ENCODE measurements around the gene PAQR7. TPM values are rescaled to one million over a fixed set of nuclear protein-coding genes. Genes with fewer than 3 reads are reported as not detected.

The PAQR7 gene
- polyA plus RNA-seq, 1 experiment, result 12.6 TPM

DNA sequence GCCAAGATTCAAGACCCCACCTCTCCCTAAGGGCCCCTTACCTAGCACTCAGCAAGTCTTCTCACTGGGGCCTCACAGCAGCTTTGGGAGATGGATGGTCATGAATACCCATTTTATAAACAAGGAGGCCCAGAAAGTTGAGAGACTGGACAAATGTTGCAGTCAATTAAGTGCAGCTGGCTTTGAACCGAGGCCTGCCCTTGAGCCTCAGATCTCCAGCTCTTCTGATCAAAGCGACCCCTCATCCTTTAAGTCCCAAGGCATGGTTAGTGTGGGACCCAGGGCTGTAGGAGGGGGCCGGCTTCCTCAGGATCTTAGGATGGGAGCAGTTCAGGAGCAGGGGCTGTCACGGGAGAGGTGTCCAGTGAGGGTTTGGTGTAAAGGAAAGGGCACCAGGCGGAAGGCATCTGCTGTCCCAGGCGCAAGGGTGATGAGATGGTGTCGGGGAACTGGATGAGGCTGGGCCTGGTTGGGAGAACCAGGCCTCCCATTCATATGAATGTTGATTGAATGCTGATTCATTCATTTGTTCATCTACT is 60.9 kb downstream of the PAQR7 start:
- TF ChIP-seq CTCF (IDR thresholded peaks at IDR 0.05; ENCODE audit: insufficient read depth, low read depth, low read length), result no peak
- no peak for DNase-seq (ENCODE audit: low read depth)
- POLR2A ChIA-PET, result no interaction called here
- Histone ChIP-seq H3K4me3 (ENCODE audit: low read depth, low read length) (no peak overlapping the region), H3K27me3 (ENCODE audit: control insufficient read depth, insufficient read depth, low read length) (no peaks in the 10 kb centered on the region), H3K36me3 (ENCODE audit: control insufficient read depth, insufficient read depth, low read length) (peaks cover 40% of the 10 kb centered on the region)
- CTCF ChIA-PET, result no interaction called here

DNA sequence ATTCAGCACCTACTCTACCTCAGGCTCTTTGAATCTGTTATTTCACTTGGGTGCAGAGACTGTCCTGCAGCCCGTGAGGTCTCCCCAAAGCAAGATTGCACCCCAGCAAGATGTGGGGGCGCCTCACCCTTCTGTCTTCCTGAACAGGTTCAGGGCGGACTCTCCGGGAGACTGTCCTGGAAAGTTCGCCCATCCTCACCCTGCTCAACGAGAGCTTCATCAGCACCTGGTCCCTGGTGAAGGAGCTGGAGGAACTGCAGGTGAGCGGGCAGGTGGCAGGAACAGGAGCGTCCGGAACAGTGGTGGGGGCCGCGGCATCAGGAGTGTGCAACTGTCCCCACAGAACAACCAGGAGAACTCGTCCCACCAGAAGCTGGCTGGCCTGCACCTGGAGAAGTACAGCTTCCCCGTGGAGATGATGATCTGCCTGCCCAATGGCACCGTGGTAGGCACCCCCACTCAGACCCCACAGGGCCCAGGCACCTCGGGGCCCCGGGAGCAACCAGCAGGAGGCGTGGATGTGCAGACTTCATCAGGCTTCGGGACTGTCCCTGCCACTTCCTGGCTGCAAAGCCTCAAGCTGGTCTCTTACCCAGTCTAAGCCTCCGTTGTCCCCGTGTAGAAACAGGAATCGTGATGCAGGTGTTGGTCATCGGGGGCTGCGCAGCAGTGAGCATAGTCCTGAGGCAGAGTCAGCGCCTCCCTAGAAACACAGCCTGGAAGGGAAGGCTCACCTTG is 61.6 kb downstream of the PAQR7 start:
- H3K4me3 ChIP-seq (ENCODE audit: low read depth, low read length), result no peak overlapping the region
- CTCF ChIA-PET, result interaction anchor here (2.1 kb wide), 1 partner anchor 8 kb away, joined by 5 read pairs; no protein-coding TSS in a partner anchor
- POLR2A ChIA-PET, result no interaction called here
- no peaks in the 10 kb centered on the region for H3K27me3 ChIP-seq (ENCODE audit: control insufficient read depth, insufficient read depth, low read length)
- DNase-seq (ENCODE audit: low read depth), result no peak
- TF ChIP-seq CTCF (IDR thresholded peaks at IDR 0.05; ENCODE audit: insufficient read depth, low read depth, low read length), result no peak
- H3K36me3 ChIP-seq (ENCODE audit: control insufficient read depth, insufficient read depth, low read length), result peaks cover 43% of the 10 kb centered on the region

- ChIA-PET POLR2A (no interaction called here), CTCF (interaction anchor here (0.6 to 2.1 kb wide), 2 partner anchors 9 to 245 kb away, joined by 4 to 5 read pairs; no protein-coding TSS in a partner anchor)
- Histone ChIP-seq H3K36me3 (ENCODE audit: control insufficient read depth, insufficient read depth, low read length) (peaks cover 43% of the 10 kb centered on the region), H3K27me3 (ENCODE audit: control insufficient read depth, insufficient read depth, low read length) (no peaks in the 10 kb centered on the region), H3K4me3 (ENCODE audit: low read depth, low read length) (no peak overlapping the region)
- no peak for DNase-seq (ENCODE audit: low read depth)
- TF ChIP-seq CTCF (IDR thresholded peaks at IDR 0.05; ENCODE audit: insufficient read depth, low read depth, low read length), result no peak
These were observed 62.3 kb downstream of the PAQR7 start for GRCh38 chr1:25813071-25813733.

Small RNAs within 50 kb of the gene (small RNA-seq; reads per million reads assigned to genes)
- gene AL033528.1 (ENCODE audit: insufficient read length, low read depth, low replicate concordance) (not detected), gene RF00019 (ENCODE audit: insufficient read length, low read depth, low replicate concordance) (not detected), gene SNRPFP2 (ENCODE audit: insufficient read length, low read depth, low replicate concordance) (not detected)

Other genes starting within 250 kb of the PAQR7 start
- 29.4 and 39.9 TPM in 2 replicates for gene SELENON, start 75.5 kb downstream of the PAQR7 start, polyA plus RNA-seq (2011; rRNA removed)
- 57.8 and 93.7 TPM in 2 replicates for gene MTFR1L, start 55.8 kb downstream of the PAQR7 start, polyA plus RNA-seq (2011; rRNA removed)
- 1.4 and 2.8 TPM in 2 replicates for gene AUNIP, start 16.3 kb downstream of the PAQR7 start, polyA plus RNA-seq (2011; rRNA removed)
- gene STMN1, start 30.7 kb upstream of the PAQR7 start, polyA plus RNA-seq (2011; rRNA removed), result 57.1 and 80.5 TPM in 2 replicates
- gene PAFAH2, start 122.4 kb upstream of the PAQR7 start, polyA plus RNA-seq (2011; rRNA removed), result 11.9 and 13.2 TPM in 2 replicates
- 3.6 and 5.0 TPM in 2 replicates for gene EXTL1, start 146.1 kb upstream of the PAQR7 start, polyA plus RNA-seq (2011; rRNA removed)
- not detected in 2 replicates for gene SLC30A2, start 170.4 kb upstream of the PAQR7 start, polyA plus RNA-seq (2011; rRNA removed)
- not detected in 2 replicates for gene TRIM63, start 191.9 kb upstream of the PAQR7 start, polyA plus RNA-seq (2011; rRNA removed)
- gene PDIK1L, start 236.1 kb upstream of the PAQR7 start, polyA plus RNA-seq (2011; rRNA removed), result 1.4 and 2.9 TPM in 2 replicates